NCI-H82 treated with DMSO at 0.1 percent for 48 hours (cell line): ENCODE measurements around the gene CTNNA3.

ENCODE experiments used
- DNase-seq: peaks from one replicate; lab custom pipeline; 2025; ENCODE audit not compliant: unreplicated experiment; lab: John Stamatoyannopoulos, UW

Gene CTNNA3

DNA sequence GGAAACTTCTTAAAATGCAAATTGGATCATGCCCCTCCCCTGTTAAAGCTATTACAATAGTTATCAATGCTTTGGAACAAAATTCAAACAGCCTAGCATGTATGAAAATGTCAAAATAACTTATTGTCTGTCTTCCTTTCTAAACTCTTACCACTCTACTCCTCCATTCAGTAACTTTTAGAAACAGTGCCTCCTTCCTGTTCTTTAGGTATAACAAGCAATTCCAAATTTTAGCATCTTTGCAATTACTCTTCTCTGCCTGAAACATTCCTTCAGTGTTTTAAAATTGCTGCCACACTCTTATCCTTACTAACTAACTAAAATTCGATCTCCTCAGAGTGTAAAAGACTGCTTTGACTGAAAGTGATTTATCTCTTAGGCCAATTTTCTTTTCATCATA lies 1430.6 kb downstream of the CTNNA3 start:
- no peak for DNase-seq

DNA sequence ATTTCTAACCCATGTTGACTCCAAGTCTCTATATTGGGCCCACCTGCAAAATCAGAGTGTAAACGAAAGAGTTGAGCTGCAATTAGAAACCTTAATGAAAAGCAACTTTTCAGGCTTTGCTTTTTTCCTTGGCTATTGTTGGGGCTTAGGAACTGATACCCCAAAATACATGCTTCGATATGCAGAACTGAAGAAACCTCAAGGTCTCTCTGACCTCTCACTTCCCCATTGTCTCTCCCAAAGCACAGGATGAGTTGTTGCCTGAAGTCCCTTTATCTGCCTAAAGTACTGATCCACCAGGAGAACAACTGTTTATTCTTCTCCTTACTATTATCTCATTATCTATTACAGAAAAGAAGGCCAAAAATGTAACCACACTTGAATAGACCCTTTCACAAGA lies 1436.2 kb downstream of the CTNNA3 start:
- DNase-seq: no peak

DNA sequence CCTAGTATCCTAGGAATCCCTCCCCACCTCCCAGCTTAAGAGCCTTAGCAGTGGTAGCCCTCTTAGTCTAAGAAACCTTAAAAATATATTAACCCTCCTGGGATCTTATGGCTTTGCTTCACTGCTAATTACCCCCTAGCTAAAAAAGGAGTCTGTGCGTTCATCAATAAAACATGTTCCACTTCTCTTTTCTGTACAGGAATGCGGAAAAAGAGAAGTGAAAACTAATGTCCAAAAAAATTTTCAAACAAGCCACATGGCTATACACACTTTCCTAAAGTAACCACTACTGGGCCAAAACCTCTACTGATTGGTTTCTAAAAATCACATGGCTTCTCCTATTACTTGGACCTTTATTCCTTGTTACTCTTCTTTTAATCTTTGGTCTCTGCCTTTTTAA lies 1437.3 kb downstream of the CTNNA3 start:
- DNase-seq: no peak

DNA sequence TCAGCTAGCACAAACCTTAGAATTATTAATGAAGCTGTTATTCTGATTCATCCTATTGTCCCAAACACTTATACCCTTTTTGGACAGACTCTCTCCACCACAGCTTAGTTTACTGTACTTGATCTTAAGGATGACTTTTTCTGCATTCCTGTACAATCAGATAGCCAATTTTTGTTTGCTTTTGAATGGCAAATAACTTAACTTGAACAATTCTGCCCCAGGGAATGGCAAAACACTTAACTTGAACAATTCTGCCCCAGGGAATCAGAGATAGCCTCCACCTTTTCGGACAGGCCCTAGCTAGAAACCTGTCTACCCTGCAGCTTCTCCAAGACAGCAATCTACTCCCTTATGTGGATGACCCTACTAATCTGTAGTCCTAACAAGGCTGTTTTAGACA lies 1438.2 kb downstream of the CTNNA3 start:
- no peak for DNase-seq

DNA sequence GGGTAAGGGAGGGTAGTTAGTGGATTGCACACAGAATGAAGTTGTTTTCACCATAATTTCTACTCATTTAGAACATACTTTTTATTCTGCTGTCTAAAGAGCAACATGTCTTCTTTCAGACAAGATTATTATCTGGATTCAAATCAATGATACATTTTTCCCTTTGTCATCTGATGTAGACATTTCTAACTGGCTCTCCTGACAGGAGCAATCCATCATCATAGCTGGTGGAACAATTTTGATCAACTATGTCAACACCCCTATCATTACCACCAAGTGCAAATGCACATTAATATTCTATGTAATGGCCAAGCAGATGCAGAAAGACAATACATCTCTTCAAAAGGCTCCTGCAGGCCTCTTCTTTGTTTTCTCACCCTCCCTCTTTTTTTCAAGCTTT lies 1443.0 kb downstream of the CTNNA3 start:
- no peak for DNase-seq

DNA sequence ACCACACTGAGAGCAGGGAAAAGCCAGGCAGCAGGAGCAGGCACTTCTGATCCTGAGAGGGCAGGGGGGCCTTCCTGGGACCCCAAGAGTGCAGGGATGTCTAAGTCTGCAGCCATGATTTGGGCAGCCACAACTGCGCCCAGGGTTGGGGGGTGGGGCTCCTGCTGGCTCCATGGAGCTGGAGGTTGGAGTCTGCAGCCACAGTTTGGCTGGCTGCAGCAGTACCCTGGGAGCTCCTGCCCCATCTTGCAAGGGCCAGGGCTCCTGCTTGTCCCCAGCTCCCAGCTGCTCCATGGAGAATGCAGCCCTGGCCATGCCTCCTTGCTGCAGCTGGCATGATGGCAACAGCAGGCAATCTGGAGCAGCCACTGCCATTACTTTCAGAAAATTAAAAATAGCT lies 1449.8 kb downstream of the CTNNA3 start:
- DNase-seq: no peak

DNA sequence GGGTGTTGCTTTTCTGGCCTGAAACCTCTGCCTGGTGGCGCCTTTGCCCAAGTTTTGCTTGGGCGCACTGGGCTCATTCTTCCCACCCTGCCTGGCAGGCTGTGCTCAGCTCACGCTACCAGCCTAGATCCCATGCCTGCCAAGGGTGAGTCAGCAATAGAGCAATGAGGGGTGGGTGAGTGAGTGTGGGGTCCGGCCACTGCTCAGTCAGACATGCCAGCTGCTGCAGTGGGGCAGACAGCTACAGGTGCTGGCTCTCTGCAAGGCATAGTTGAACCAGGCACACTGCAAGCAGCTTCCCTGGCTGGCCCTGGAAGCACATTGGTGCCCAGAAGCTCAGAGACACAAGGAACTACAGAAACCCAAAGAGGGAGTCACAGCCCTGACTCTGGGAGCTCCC lies 1451.0 kb downstream of the CTNNA3 start:
- DNase-seq: no peak

DNA sequence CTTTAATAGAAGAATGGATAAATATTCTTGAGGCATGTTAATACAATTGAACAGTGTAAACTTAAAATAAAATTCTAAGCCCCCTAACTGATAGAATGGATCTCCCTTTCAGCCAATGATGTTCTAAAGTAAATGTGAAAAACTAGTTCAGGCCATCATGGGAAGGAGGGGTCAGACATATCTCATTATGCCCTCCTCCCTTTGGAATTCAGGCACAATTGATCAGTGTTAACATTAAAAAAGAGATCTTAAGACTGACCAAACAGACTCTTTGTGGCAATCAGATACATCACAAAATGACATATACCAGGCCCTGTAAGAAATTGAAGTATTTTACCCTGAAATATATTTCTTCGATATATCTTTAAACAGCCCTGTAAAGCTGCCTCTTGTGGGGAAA lies 1453.1 kb downstream of the CTNNA3 start:
- DNase-seq: no peak

DNA sequence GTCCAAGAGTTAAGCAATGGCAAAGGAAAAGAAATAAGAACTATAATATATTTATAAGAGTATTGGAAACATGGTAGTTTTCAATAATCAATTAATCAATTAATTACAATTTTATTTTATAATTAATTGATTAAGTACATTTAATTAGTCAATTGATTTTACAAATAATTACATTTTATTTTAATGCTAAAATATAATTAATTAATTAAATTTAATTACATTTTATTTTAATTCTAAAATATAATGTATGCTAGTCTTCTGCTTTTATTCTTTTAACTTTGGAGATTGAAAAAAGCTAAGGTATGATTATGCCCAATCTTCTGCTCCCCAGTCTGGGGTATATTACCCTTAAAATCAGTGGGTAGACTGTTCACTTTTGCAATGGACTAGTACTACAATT lies 1456.9 kb downstream of the CTNNA3 start:
- no peak for DNase-seq

DNA sequence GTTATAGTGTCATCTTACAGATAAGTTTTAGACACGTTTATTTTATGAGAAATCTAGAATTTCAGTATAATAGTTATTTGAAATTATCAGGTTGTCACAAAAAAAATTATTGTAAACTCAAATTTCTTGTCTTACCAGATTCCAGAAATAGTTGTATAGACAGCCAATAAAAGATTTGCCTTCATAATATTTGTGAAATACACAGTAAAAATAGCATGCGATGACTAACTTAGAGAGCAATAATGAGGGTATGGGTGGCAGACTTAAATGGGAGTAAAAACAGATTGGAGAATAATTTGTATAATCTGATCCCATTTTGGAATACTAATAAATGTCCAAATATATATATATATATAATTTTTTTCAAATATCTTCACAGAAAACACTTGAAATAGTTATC lies 1457.7 kb downstream of the CTNNA3 start:
- no peak for DNase-seq

DNA sequence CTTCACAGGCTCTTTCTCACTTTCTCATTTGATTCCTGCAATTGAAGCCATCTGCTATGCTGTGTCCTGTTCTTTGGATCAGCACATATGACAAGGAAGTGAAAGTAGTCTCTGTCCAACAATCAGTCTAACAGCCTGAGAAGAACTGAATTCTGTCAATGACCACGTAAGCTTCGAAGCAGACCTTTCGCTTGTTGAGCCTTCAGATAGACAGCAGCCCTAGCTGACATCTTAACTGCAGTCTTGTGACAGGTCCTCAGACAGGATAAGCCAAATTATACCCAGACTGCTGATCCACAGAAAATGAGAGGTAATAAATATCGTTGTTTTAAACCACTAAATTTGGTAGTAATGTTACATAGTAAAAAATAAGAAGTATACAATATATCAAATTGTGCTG lies 1461.1 kb downstream of the CTNNA3 start:
- DNase-seq: no peak

DNA sequence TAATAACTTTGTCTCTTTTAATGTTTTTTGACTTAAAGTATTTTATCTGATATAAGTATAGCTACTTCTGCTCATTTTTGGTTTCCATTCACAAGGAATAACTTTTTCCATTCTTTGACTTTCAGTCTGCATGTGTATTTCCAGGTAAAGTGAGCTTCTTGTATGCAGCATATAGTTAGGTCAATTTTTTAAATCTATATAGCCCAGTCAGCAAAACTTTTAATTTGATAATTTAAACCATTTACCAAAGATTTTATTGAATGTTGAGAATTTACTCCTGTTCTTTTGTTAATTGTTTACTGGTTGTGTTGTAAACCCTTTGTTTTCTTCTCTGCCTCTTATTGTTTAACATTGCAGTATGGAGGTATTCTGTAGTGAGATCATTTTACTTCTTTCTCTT lies 1467.1 kb downstream of the CTNNA3 start:
- no peak for DNase-seq

DNA sequence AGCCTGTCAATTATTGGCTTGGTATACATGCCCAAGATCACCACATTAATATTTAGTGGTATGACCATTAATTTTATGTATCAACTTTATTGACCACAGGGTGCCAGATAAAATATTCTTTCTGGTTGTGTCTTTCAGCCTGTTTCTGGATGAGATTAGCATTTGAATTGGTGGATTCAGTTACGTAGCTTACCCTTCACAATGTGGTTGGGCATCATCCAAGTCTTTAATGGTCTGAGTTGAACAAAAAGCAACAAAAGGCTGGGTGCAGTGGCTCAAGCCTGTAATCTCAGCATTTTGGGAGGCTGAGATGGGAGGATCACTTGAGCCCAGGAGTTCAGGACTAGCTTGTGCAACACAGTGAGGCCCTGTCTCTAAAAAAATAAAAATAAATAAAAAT lies 1472.3 kb downstream of the CTNNA3 start:
- DNase-seq: no peak

DNA sequence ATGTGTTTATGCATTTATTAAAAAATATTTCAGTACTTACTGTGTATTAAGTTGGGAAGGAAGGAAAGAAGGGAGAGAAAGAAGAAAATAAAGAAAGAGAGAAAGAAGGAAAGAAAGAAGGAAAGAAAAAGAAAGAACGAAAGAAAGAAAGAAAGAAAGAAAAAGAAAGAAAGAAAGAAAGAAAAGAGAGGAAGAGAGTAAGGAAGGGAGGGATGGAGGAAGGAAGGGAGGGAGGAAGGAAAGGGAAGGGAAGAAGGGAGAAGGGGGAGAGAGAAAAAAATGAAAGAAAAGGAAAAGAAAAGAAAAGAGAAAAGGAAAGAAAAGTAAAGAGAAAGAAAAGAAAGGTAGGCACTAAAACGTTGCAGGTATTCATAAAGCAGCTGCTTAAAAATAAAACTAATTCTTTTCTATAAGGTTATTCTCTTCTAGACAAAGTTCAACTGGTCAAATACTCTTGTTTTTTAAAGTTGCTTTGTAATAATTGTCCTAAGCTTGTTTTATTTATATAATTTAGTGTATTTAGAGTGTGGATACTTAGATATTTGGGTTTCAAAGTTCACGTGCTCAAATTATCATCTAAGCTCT lies 1473.4 kb downstream of the CTNNA3 start:
- DNase-seq: no peak

DNA sequence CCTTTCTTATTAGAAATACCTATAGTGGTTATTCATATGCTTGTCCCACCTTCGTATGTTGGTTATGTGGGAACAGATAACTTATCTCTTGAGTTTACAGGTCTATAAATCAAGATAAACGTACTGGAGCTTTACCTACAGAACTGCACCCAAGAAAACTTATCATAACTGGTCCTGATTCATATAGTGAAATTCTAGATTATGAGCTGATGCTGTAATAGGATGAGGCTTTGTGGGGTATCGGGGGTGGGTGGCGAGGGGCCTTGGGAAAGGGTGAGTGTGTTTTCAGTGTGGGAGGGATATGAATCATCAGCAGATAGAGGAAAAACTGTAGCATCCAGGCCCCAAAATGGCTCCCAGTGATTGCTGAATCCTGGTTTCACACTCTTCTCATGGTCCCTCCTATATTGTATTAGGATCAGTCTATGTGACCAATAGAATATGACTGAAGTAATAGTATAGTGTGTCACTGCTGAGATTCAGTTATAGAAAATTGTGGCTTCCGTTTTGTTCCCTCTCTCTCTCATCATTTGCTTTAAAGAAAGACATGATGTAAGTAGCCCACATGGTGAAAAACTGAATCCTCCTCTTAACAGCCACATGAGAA lies 1476.9 kb downstream of the CTNNA3 start:
- no peak for DNase-seq

DNA sequence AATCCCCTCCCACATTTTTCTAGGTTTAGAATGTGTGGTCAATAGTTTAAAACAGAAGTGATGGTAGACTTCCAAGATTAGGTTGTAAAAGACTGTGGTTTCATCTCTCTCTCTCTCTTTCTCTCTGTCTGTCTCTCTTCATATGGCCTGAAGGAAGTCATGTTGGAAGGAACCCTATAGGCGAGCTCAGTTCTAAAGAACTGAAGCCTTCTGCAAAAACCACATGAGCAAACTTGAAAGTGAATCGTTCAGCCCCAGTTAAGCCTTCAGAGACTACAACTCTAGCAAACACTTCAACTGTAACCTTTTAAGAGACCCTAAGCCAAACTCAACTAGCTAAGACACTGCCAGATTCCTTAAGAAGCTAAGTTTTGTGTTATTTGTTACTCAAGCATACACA lies 1477.7 kb downstream of the CTNNA3 start:
- DNase-seq: no peak

DNA sequence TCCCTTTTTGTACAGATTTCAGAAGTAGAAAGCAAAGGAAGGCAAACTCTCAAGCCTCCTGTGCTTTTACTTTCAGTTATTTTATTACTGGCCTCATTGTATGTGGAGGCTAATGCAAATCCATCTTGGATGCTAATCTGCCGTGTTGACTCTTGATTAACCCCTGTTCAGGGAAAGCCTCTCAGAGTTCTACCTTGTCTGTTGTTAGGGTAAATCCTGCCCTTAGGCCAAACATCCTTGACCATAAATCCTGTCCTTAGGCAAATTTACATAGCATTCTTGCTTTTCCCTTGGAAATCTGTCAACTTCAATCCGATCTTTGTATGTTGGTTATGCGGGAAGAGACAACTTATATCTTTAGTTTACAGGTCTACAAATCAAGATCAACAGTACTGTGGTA lies 1480.1 kb downstream of the CTNNA3 start:
- DNase-seq: no peak

DNA sequence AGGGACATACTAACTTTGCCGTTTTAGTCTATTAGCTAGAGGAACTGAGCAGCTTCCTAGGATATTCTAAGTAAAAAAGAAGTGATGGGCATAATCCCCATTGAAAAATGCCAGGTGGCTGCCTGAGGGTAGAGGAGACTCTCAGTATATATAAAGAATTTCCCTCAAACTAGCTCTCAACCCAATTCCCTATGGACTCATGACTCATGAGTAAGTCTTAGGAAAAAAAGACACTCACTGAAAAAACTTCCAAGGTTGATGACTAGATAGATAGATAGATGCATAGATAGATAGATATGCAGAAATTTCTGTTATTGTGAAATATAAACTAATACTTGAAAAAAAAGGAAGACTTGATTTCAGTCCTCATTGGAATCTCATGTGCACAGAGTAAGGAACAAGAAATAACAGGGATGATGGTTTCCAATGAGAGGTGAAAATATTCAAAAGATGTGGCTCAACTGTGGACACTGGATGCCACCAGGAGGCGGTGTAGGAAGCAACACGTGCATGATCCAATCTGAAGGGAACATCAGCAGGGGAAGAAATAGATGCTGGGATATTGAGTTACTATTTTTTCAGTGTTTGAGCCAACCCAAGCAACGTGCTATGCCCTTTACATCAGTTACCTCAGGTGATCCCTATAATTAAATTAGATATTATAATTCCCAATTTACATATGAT lies 1481.1 kb downstream of the CTNNA3 start:
- DNase-seq: no peak

DNA sequence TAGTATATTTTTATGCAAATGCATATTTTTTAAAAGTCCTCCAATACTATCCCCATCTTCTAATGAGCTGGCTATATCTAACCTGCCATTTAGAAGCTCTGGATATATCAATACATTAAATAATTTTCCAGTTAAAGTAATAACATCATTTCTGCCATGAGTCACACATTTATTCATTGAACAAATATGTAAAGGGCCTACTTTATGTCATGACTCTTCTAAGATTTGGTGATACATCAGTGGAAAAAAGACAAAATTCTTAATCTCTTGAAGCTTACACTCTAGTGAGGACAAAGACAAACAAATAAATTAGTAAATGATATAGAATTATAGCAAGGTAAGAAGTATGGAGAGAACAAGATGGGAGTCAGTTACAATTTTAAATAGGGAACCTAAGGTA lies 1487.0 kb downstream of the CTNNA3 start:
- no peak for DNase-seq

DNA sequence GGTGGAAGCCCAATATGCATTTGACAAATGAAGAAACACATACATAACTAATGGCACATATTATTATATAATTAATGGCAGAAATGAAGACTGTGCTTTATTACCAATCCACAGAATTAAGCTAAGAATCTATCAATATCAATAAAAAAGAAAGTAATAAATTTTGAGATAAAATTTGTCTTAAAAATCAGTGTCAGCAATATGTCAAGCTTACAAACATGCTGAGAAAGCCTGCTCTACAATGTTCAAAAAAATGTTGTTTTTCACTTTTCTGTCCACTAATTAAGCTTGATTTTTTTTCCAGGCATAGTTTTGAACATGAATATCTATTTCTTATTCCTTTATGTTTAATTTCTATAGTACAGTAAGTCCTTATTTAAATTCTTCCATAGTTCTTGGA lies 1491.2 kb downstream of the CTNNA3 start:
- DNase-seq: no peak

DNA sequence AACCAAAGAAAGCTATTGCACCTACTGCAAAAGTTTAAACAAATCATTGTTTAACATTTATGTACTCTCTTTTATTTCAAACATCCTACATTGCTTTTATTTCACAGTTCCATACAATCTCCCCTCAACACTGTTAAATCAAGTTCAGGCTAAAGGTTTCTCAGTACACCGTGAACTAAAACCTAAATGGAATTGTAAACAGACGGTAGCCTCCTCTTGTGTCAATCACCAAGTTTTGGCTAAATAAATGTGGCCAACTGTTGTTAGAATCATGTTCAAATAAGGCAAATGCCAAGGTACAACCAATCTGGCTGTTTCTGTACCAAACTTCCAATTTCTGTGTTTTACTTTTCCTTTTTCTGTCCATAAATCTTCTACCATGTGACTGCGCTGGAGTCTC lies 1493.9 kb downstream of the CTNNA3 start:
- DNase-seq: no peak

DNA sequence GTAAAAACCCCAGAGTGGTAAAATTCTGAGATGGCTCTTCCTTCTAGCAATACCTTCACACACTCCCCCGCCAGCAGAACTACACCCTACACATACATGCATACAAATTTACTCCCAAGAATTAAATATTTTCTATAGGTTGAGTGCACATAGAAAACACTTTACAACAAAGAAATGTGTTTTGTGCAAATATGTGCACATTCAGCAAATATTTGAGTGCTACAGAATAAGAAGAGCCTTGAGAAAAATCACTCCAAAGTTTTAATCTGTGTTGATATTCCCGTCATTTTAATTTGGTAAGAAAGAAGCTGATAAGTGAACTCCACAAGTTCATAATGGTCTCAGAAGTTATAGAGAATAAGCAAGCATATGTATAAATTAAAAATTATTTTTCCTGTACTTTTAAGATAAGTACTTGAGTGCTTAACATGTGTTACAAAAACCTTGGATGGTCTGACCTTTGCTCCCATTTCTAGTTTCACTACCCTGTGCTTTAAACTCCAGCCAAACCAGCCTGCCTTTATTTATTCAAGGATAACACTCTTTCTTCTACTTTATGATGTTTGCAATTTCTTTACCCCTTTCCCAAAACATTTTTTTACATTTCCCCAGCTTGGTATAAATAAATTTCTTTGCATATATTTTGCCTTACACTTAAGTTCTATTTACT lies 1503.7 kb downstream of the CTNNA3 start:
- no peak for DNase-seq
